Testis (tissue), 3 donors: ENCODE results near the gene FUT3. TPM values are rescaled to one million over a fixed set of nuclear protein-coding genes. Genes with fewer than 3 reads are reported as not detected.
"Not testable (repeated sequence)": the region's sequence is repeated elsewhere in the genome, so short reads cannot be mapped to it uniquely, and the experiment has no call there.

Source experiments
- DNase-seq: peaks from one replicate; pipeline ENCODE4 v3.0.0-alpha.2; 2019
- H3K27ac ChIP-seq, 2 donors: fragments of 200-600 bp; sonication (generic); one replicate each; pipeline ENCODE4 v1.5.1; 2019
- H3K27me3 ChIP-seq: fragments of 200-600 bp; sonication (generic); one replicate; pipeline ENCODE4 v1.5.1; 2019
- H3K36me3 ChIP-seq: fragments of 200-600 bp; sonication (generic); one replicate; pipeline ENCODE4 v1.5.1; 2017; ENCODE audit warnings: low read depth; ENCODE audit errors: missing control alignments
- H3K4me1 ChIP-seq: fragments of 200-600 bp; sonication (generic); one replicate; pipeline ENCODE4 v1.5.1; 2019
- H3K4me3 ChIP-seq, 2 donors: fragments of 200-600 bp; sonication (generic); one replicate each; pipeline ENCODE4 v1.5.1; 2017 to 2019
- H3K9me3 ChIP-seq: fragments of 200-600 bp; sonication (generic); one replicate; pipeline ENCODE4 v1.5.1; 2017
- CTCF ChIP-seq, 3 experiments: fragments of 450-650 bp in 2 of 3; fragments of 200-600 bp in 1 of 3; sonication (generic) in 1 of 3; IDR thresholded peaks; one replicate each; pipeline ENCODE4 v1.5.1; 2016 to 2019; ENCODE audit warnings: antibody characterized with exemption in 3 of 3, mild to moderate bottlenecking in 2 of 3, moderate library complexity in 1 of 3
- POLR2A ChIP-seq: fragments of 450-650 bp; IDR thresholded peaks from one replicate; pipeline ENCODE4 v1.6.1; 2017; ENCODE audit warnings: antibody characterized with exemption, mild to moderate bottlenecking, moderate library complexity
- WGBS, 2 donors: methylation state at CpG; one replicate each; pipeline ENCODE4 v1.1.5; 2018; 5-methylcytosine and 5-hydroxymethylcytosine counted together
- intact Hi-C: fragments of 100-400 bp; cut with DNase I; formaldehyde crosslinking; loops from one replicate; pipeline ENCODE4 v1.15.1; 2023; ENCODE audit warnings: low total_unique reads
- polyA plus RNA-seq: library from polyadenylated mRNA; stranded (reverse); fragments of 350-450 nt; fragmentation: Illumina TruSeq; extraction: RNeasy Lipid Tissue Mini Kit (QIAGEN cat#74804); gene quantifications from one replicate; pipeline ENCODE4 v1.2.3, GENCODE V29; 2014; ENCODE audit warnings: low read depth, low replicate concordance; ENCODE audit not compliant: insufficient read depth
- total RNA-seq, 2 donors: library from RNA; depleted of rRNA; stranded (reverse); fragments of >200 nt; gene quantifications; one replicate each; pipeline ENCODE4 v1.2.3, GENCODE V29; 2016

Gene FUT3
- total and polyA plus RNA-seq, 3 donors from 2014 or later: 1.1 to 4.4 (median 3.5) TPM

GRCh38 chr19:5850743-5851293 is 431 bp downstream of the FUT3 start:
- no peak overlapping the region for H3K4me3 ChIP-seq
- H3K9me3 ChIP-seq: no peaks in the 10 kb centered on the region
- H3K4me1 ChIP-seq: no peaks in the 10 kb centered on the region
- H3K27me3 ChIP-seq: no peaks in the 10 kb centered on the region
- 24 to 26% methylated on average over 5 of the region's 5 CpGs for WGBS, 2 donors
- no peak for DNase-seq
- TF ChIP-seq POLR2A (no peak), CTCF (IDR thresholded peaks at IDR 0.05) (no peak)
- intact Hi-C loops: no loop called here
- no peaks in the 10 kb centered on the region for H3K36me3 ChIP-seq
- H3K27ac ChIP-seq: no peak overlapping the region

GRCh38 chr19:5850189-5850588 is 1.1 kb downstream of the FUT3 start:
- no peak for DNase-seq
- Histone ChIP-seq H3K4me3 (no peak overlapping the region), H3K27ac (no peak overlapping the region), H3K27me3 (no peaks in the 10 kb centered on the region), H3K36me3 (no peaks in the 10 kb centered on the region), H3K9me3 (no peaks in the 10 kb centered on the region), H3K4me1 (no peaks in the 10 kb centered on the region)
- intact Hi-C loops: no loop called here
- no peak for TF ChIP-seq CTCF (IDR thresholded peaks at IDR 0.05)
- no peak for TF ChIP-seq POLR2A
- WGBS, 2 donors: 85 to 92% methylated on average over 6 of the region's 6 CpGs

GRCh38 chr19:5848621-5849020 is 2.6 kb downstream of the FUT3 start:
- 71 to 84% methylated on average over 5 of the region's 5 CpGs for WGBS, 2 donors
- intact Hi-C loops, DNase-seq, H3K36me3 ChIP-seq, H3K4me3 ChIP-seq, H3K27me3 ChIP-seq, H3K27ac ChIP-seq, H3K4me1 ChIP-seq, H3K9me3 ChIP-seq: not testable (repeated sequence)

GRCh38 chr19:5847846-5848245 is 3.4 kb downstream of the FUT3 start:
- WGBS, 2 donors: 89 to 93% methylated on average over 10 of the region's 10 CpGs
- not testable (repeated sequence) for H3K27me3 ChIP-seq

GRCh38 chr19:5844456-5845433 is 6.5 kb downstream of the FUT3 start:
- WGBS, 2 donors: 90 to 94% methylated on average over 17 to 20 of the region's 24 CpGs
- no peak overlapping the region for H3K27ac ChIP-seq
- no peaks in the 10 kb centered on the region for H3K4me1 ChIP-seq
- H3K9me3 ChIP-seq: no peaks in the 10 kb centered on the region
- no peaks in the 10 kb centered on the region for H3K36me3 ChIP-seq
- H3K4me3 ChIP-seq: no peak overlapping the region
- intact Hi-C loops: no loop called here
- no peaks in the 10 kb centered on the region for H3K27me3 ChIP-seq
- TF ChIP-seq POLR2A (no peak), CTCF (IDR thresholded peaks at IDR 0.05) (no peak)
- DNase-seq: no peak

More at GRCh38 chr19:5847846-5848245, 3.4 kb downstream of the FUT3 start:
- H3K9me3 ChIP-seq, intact Hi-C loops, H3K4me1 ChIP-seq, H3K36me3 ChIP-seq, H3K4me3 ChIP-seq, H3K27ac ChIP-seq, DNase-seq: not testable (repeated sequence)
